ENCODE results near the gene EMP1. TPM values are rescaled to one million over a fixed set of nuclear protein-coding genes. Genes with fewer than 3 reads are reported as not detected.
"Not testable (repeated sequence)": the region's sequence is repeated elsewhere in the genome, so short reads cannot be mapped to it uniquely, and the experiment has no call there.

EMP1 gene
- total RNA-seq, 1 experiment from 2014 or later, result 0.63 TPM

DNA sequence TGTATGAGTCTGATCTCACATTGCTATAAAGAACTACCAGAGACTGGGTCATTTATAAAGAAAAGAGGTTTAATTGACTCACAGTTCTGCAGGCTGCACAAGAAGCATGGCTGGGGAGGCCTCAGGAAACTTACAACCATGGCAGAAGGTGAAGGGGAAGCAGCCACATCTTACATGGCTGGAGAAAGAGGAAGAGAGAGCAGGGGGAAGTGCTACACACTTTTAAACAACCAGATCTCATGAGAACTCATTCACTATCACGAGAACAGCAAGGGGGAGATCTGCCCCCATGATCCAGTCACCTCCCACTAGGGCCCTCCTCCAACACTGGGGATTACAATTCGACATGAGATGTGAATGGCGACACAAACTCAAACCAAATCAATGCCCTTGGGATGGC lies 71.3 kb downstream of the EMP1 start:
- not testable (repeated sequence) for H2AK5ac ChIP-seq (ENCODE audit: insufficient read length, low read length); H2AFZ ChIP-seq (ENCODE audit: low read length); H3K4me1 ChIP-seq (ENCODE audit: insufficient read depth, low read length); H2BK15ac ChIP-seq (ENCODE audit: low read depth, low read length); H3K4me3 Mint-ChIP-seq; H3K56ac ChIP-seq (ENCODE audit: insufficient read length, low read depth, low read length); H3K23ac ChIP-seq (ENCODE audit: insufficient read length, low read depth, low read length); H4K8ac ChIP-seq (replicated peaks; ENCODE audit: insufficient read length, low read depth, low read length); H3K9ac ChIP-seq (ENCODE audit: extremely low read depth, insufficient read length, low read length); H3K79me1 ChIP-seq (ENCODE audit: insufficient read depth, low read depth, low read length, poor library complexity, severe bottlenecking); H3T11ph ChIP-seq (ENCODE audit: low read length); H3K27ac ChIP-seq (ENCODE audit: insufficient read length, low read depth, low read length); H3K4ac ChIP-seq (ENCODE audit: low read depth, low read length); H3K14ac ChIP-seq (ENCODE audit: insufficient read depth, low read length); H3K27me3 ChIP-seq (ENCODE audit: insufficient read depth, low read length); H4K20me1 ChIP-seq (ENCODE audit: control insufficient read depth, insufficient read depth, insufficient read length); H3K4me2 ChIP-seq (ENCODE audit: insufficient read depth, insufficient read length, low read length); H3K9me3 ChIP-seq (ENCODE audit: control insufficient read depth, low read depth, low read length); H2BK5ac ChIP-seq (ENCODE audit: insufficient read length, low read length); H2BK12ac ChIP-seq (ENCODE audit: insufficient read length, low read depth, low read length); H2BK20ac ChIP-seq (ENCODE audit: low read depth, low read length, poor library complexity, severe bottlenecking); H2BK120ac ChIP-seq (ENCODE audit: low read depth, low read length, poor library complexity, severe bottlenecking); H3K18ac ChIP-seq (ENCODE audit: insufficient read length, low read depth, low read length); H4K5ac ChIP-seq (ENCODE audit: insufficient read length, low read depth, low read length); H3K23me2 ChIP-seq (ENCODE audit: insufficient read length, low read depth, low read length, poor library complexity, severe bottlenecking); H4K91ac ChIP-seq (ENCODE audit: insufficient read length, low read depth, low read length); H3K27me3 Mint-ChIP-seq (ENCODE audit: low read depth); H3K79me2 ChIP-seq (ENCODE audit: insufficient read depth, low read length); DNase-seq
- WGBS (ENCODE audit: extremely low coverage, insufficient read length, low lambda C conversion rate), result no CpG with 5 or more reads among the region's 3 CpGs
- 0 out of 7 replicates have a peak overlapping the region, but pooled peaks of 1 of the 3 experiments have one; percentile 2 for H3K27ac Mint-ChIP-seq
- H3K4me1 Mint-ChIP-seq, result peaks cover 8 to 17% of the 10 kb centered on the region in 2 experiments
- peaks cover 11 to 14% (median 13%) of the 10 kb centered on the region in 3 experiments for H3K36me3 Mint-ChIP-seq (ENCODE audit: insufficient read depth in 1 of 3, low read depth in 3 of 3)
- peaks cover 17 to 18% of the 10 kb centered on the region in 2 experiments for H3K9me3 Mint-ChIP-seq

Data from H9 (cell line).